ENCODE measurements around the gene MRPL57. TPM values are rescaled to one million over a fixed set of nuclear protein-coding genes. Genes with fewer than 3 reads are reported as not detected.

MRPL57 gene
- total RNA-seq, 2 donors from 2014 or later = 17.3 to 23.8 TPM

Other genes starting within 250 kb of the MRPL57 start
- 10 to 100 TPM; 15.8 to 29.8 TPM for gene LATS2, start 115.1 kb upstream of the MRPL57 start, total RNA-seq
- 100 to 1,000 TPM; 178 to 245 TPM for gene SAP18, start 36.5 kb upstream of the MRPL57 start, total RNA-seq
- 10 to 100 TPM; 18.1 to 31.1 TPM for gene SKA3, start 106 bp upstream of the MRPL57 start, total RNA-seq

Data from natural killer cell treated with Interleukin-12 subunit alpha and Interleukin-12 subunit beta and Interleukin-15 and Interleukin-18, amount 100 ng/mL, for 72 hours (primary cell).